ENCODE measurements around the gene MAN1A1. TPM values are rescaled to one million over a fixed set of nuclear protein-coding genes. Genes with fewer than 3 reads are reported as not detected.

MAN1A1 gene
- total and polyA plus RNA-seq, 2 of the 4 experiments (the other 2 are of a cell fraction): 5.9 to 6.4 TPM

DNA sequence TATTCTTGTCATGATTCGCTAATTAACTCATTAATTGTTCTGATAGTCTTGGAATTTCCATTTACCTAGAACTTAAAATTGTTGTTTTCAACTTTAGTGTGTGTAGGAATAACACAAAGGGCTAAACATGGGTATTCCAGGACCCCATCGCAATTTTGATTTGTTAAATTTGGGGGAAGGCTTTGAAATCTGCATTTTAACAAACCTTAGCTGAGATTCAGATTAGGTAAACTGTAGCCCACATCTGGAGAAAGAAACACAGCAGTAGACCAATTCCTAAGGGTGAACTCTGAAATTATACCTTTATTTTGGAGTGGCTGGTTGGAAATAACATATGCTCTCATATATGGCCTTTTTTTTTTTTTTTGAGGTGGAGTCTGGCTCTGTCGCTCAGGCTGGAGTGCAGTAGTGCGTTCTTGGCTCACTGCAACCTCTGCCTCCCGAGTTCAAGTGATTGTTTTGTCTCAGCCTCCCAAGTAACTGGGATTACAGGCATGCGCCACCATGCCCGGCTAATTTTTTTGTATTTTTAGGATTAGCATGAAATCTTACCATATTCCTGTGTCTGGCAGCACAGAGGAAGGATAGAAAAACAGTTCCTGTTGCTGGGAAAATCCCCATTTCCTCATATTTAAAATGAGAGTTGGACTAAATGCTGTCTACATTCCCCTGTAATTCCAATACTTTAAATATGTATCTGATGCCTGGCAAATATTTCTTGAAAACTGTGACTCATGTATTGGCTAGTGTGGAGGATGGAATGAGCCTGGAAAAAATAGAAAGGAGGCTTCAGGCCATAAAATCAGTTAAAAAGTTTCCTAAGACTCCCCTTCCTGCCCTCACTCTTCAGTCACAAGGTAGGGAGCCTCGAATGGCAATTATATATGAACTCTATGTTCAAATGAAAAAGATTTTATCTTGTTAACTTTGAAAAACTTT is 174.4 kb downstream of the MAN1A1 start:
- POLR2A ChIA-PET (ENCODE audit: unreplicated experiment): no interaction called here
- dilution Hi-C loops (cut with HindIII; ENCODE audit: low sequenced_read_pairs, unreplicated experiment) (no loop called here), intact Hi-C loops (cut with micrococcal nuclease) (no loop called here), in situ Hi-C loops (cut with MboI; ENCODE audit: low sequenced_read_pairs) (no loop called here)
- CTCF ChIA-PET: interaction anchor here (0.6 kb wide), 1 partner anchor 10 kb away, joined by 4 read pairs; no protein-coding TSS in a partner anchor
- no peak overlapping the region for H3K14ac ChIP-seq (replicated peaks; ENCODE audit: low read depth, low read length)
- no peak overlapping the region for H2BK120ac ChIP-seq (ENCODE audit: low read depth, low read length)
- H4K8ac ChIP-seq (ENCODE audit: low read depth in 2 of 2, low read length in 2 of 2): no peak overlapping the region
- no peak overlapping the region for H3K9ac ChIP-seq (ENCODE audit: low read depth, low read length)
- no peaks in the 10 kb centered on the region for H3K9me3 ChIP-seq (ENCODE audit: control insufficient read depth, insufficient read depth, low read length)
- H3K23ac ChIP-seq (ENCODE audit: low read depth, low read length): no peak overlapping the region
- H3K9me1 ChIP-seq (ENCODE audit: insufficient read depth, low read length): peaks cover 2% of the 10 kb centered on the region; the same call in 1 of the 2 replicates
- H3K4me1 ChIP-seq (ENCODE audit: control insufficient read depth, insufficient read depth, low read length): no peaks in the 10 kb centered on the region
- H4K20me1 ChIP-seq (ENCODE audit: insufficient read depth, low read length): no peaks in the 10 kb centered on the region
- no peak overlapping the region for H2BK5ac ChIP-seq (ENCODE audit: low read depth, low read length, poor library complexity, severe bottlenecking)
- no peaks in the 10 kb centered on the region for H3K27me3 ChIP-seq (ENCODE audit: control insufficient read depth, insufficient read depth, low read length)
- no peak overlapping the region for H2AK5ac ChIP-seq (ENCODE audit: low read depth, low read length)
- peak; percentile 57 for DNase-seq
- H3K4me2 ChIP-seq (ENCODE audit: low read depth, low read length): no peak overlapping the region
- no peak for TF ChIP-seq MAZ (IDR thresholded peaks at IDR 0.05; ENCODE audit: borderline replicate concordance, low read depth, low read length)
- no peak for TF ChIP-seq RCOR1 (IDR thresholded peaks at IDR 0.05; ENCODE audit: insufficient replicate concordance, low read length)
- TF ChIP-seq NFE2L2 (IDR thresholded peaks at IDR 0.05; ENCODE audit: low read depth, low read length): no peak
- TF ChIP-seq RFX5 (IDR thresholded peaks at IDR 0.05; ENCODE audit: low read depth, low read length): no peak
- TF ChIP-seq, protein P1, sequence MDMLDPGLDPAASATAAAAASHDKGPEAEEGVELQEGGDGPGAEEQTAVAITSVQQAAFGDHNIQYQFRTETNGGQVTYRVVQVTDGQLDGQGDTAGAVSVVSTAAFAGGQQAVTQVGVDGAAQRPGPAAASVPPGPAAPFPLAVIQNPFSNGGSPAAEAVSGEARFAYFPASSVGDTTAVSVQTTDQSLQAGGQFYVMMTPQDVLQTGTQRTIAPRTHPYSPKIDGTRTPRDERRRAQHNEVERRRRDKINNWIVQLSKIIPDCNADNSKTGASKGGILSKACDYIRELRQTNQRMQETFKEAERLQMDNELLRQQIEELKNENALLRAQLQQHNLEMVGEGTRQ (IDR thresholded peaks at IDR 0.05; ENCODE audit: low read depth, low read length): no peak
- H3K18ac ChIP-seq (ENCODE audit: low read depth, low read length): no peak overlapping the region
- BruUV-seq (replicated peaks): no TSS peak
- no peak overlapping the region for H3K4ac ChIP-seq (ENCODE audit: low read depth, low read length)
- no peak overlapping the region for H4K91ac ChIP-seq (ENCODE audit: insufficient read depth, low read depth, low read length)
- H3K79me1 ChIP-seq (ENCODE audit: low read depth in 1 of 2, low read length in 2 of 2): no peaks in the 10 kb centered on the region
- H2AFZ ChIP-seq (replicated peaks; ENCODE audit: low read length, poor library complexity): no peak overlapping the region
- H2BK20ac ChIP-seq (ENCODE audit: low read depth, low read length): no peak overlapping the region
- no peak overlapping the region for H3K27ac ChIP-seq (ENCODE audit: insufficient read depth, low read length)
- no peak overlapping the region for H2AK9ac ChIP-seq (replicated peaks; ENCODE audit: low read depth, low read length, poor library complexity)
- H3K36me3 ChIP-seq (ENCODE audit: control insufficient read depth, insufficient read depth, low read length): no peaks in the 10 kb centered on the region
- no peak overlapping the region for H4K5ac ChIP-seq (ENCODE audit: low read depth, low read length)
- no peak overlapping the region for H3K56ac ChIP-seq (ENCODE audit: extremely low read depth, insufficient read depth, low read length)
- no peak overlapping the region for H2BK15ac ChIP-seq (ENCODE audit: low read depth, low read length)
- WGBS, 2 experiments (ENCODE audit: extremely low coverage in 2 of 2, insufficient read length in 1 of 2): 80% methylated on average over 1 of the region's 8 CpGs; no CpG with 5 or more reads in 1 of the 2 experiments
- peak; percentile 87 for ATAC-seq (ENCODE audit: low read depth)
- H3K4me3 ChIP-seq (ENCODE audit: insufficient read depth, low read depth, low read length): no peak overlapping the region
